Measurements from ENCODE around the gene IGSF6. TPM values are rescaled to one million over a fixed set of nuclear protein-coding genes. Genes with fewer than 3 reads are reported as not detected.

The IGSF6 gene
- total RNA-seq, 1 donor from 2014 or later = not detected

GRCh38 chr16:21592191-21592590, 60.2 kb downstream of the IGSF6 start:
- H3K27ac Mint-ChIP-seq = no peak overlapping the region

GRCh38 chr16:21590796-21591195, 61.6 kb downstream of the IGSF6 start:
- DNase-seq (ENCODE audit: low spot score in 2 of 2, unreplicated experiment in 2 of 2) = no peak
- Mint-ChIP-seq H3K27ac (no peak overlapping the region), H3K4me3 (no peak overlapping the region), H3K36me3 (no peaks in the 10 kb centered on the region), H3K9me3 (no peaks in the 10 kb centered on the region), H3K4me1 (peaks cover 5% of the 10 kb centered on the region), H3K27me3 (ENCODE audit: low read depth) (peaks cover 2% of the 10 kb centered on the region)
- TF ChIP-seq CTCF (IDR thresholded peaks at IDR 0.05; ENCODE audit: unreplicated experiment) = no peak

More at GRCh38 chr16:21592191-21592590, 60.2 kb downstream of the IGSF6 start:
- H3K4me1 Mint-ChIP-seq = peaks cover 5% of the 10 kb centered on the region
- H3K27me3 Mint-ChIP-seq (ENCODE audit: low read depth) = peaks cover 2% of the 10 kb centered on the region
- H3K36me3 Mint-ChIP-seq = no peaks in the 10 kb centered on the region
- no peak overlapping the region for H3K4me3 Mint-ChIP-seq
- TF ChIP-seq CTCF (IDR thresholded peaks at IDR 0.05; ENCODE audit: unreplicated experiment) = no peak
- DNase-seq (ENCODE audit: low spot score in 2 of 2, unreplicated experiment in 2 of 2) = no peak
- H3K9me3 Mint-ChIP-seq = no peaks in the 10 kb centered on the region

GRCh38 chr16:21590287-21590686, 62.1 kb downstream of the IGSF6 start:
- TF ChIP-seq CTCF (IDR thresholded peaks at IDR 0.05; ENCODE audit: unreplicated experiment) = no peak
- no peaks in the 10 kb centered on the region for H3K36me3 Mint-ChIP-seq
- H3K4me1 Mint-ChIP-seq = peaks cover 5% of the 10 kb centered on the region
- no peak overlapping the region for H3K4me3 Mint-ChIP-seq
- H3K9me3 Mint-ChIP-seq = no peaks in the 10 kb centered on the region
- no peak overlapping the region for H3K27ac Mint-ChIP-seq
- DNase-seq (ENCODE audit: low spot score in 2 of 2, unreplicated experiment in 2 of 2) = no peak
- peaks cover 2% of the 10 kb centered on the region for H3K27me3 Mint-ChIP-seq (ENCODE audit: low read depth)

GRCh38 chr16:21589551-21589950, 62.9 kb downstream of the IGSF6 start:
- no peak for TF ChIP-seq CTCF (IDR thresholded peaks at IDR 0.05; ENCODE audit: unreplicated experiment)
- Mint-ChIP-seq H3K4me1 (peaks cover 5% of the 10 kb centered on the region), H3K9me3 (no peaks in the 10 kb centered on the region), H3K36me3 (no peaks in the 10 kb centered on the region), H3K4me3 (no peak overlapping the region), H3K27me3 (ENCODE audit: low read depth) (peaks cover 2% of the 10 kb centered on the region), H3K27ac (no peak overlapping the region)
- DNase-seq (ENCODE audit: low spot score in 2 of 2, unreplicated experiment in 2 of 2) = no peak

Other genes starting within 250 kb of the IGSF6 start
- 138 to 145 TPM (median 142 TPM) in 3 replicates for gene METTL9, start 53.0 kb downstream of the IGSF6 start, total RNA-seq
- gene OTOA, start 11.4 kb upstream of the IGSF6 start, total RNA-seq = 0.09 to 0.25 TPM (median 0.25 TPM) in 3 replicates
- gene NPIPB4, start 205.1 kb upstream of the IGSF6 start, total RNA-seq = 251 to 269 TPM (median 260 TPM) in 3 replicates

Measured in mesothelial cell of epicardium (in vitro differentiated cells).